ENCODE data around the gene CCM2. TPM values are rescaled to one million over a fixed set of nuclear protein-coding genes. Genes with fewer than 3 reads are reported as not detected.
A peak's percentile ranks its signal among the peaks of the same experiment; 100 is the strongest.

Gene CCM2
- total RNA-seq, 3 donors from 2014 or later = 32.3 to 45.3 (median 35.4) TPM

DNA sequence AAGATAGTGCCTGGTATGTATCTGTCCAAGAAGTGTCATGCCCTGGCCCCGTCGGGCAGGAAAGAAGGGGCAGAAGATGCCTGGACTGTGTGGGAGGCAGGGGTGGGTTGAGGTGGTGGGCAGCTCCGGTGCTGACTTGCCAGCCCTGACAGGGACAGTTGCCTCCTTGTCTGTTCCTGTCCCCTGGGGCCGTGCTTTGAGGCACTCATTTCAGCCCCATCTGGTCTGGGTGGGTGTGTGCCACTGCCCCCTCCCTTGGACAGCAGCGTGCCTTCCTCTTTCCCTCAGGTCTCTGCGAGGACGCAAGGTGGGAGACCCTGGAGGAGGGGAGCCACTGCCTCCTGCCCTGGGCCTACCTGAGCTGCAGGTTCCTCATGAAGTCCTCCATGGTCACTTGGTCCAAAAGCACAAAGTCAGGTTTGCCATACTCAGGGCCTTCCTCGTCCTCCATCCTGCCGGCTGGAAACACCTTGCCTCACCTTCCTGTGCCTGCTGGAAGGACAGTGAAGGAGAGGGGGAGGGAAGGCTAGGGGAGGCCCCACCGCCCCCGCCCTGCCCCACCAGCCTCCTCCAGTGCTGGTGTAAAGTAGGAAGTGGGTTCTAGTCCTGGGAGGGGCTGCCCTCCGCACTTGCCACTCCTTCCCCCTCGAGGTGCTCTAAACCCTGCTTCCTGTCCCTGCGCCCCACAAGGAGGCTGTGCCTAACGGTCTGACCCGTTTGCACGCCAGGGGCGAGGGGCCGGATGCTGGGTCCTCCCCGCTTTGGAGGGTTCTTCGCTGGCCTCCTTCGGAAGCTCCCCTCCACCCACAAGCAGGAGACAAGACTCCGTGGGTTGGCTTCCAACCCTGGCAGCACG lies 21.3 kb upstream of the CCM2 start, which contains the start of gene MYO1G:
Gene MYO1G, minus strand, starts transcription at position 505 of the 856 bp plus-strand sequence. Its CDS starts 54 bp downstream, at position 451.
- no peaks in the 10 kb centered on the region for H3K4me1 ChIP-seq
- H3K27me3 ChIP-seq = no peaks in the 10 kb centered on the region
- H3K27ac ChIP-seq = peak within 1 kb of the TSS in 1 of 2 donors; percentile 71
- TF ChIP-seq POLR2A (IDR thresholded peaks at IDR 0.05) (no peak), POLR2AphosphoS5 (IDR thresholded peaks at IDR 0.05) (no peak)
- TF ChIP-seq, protein P1, sequence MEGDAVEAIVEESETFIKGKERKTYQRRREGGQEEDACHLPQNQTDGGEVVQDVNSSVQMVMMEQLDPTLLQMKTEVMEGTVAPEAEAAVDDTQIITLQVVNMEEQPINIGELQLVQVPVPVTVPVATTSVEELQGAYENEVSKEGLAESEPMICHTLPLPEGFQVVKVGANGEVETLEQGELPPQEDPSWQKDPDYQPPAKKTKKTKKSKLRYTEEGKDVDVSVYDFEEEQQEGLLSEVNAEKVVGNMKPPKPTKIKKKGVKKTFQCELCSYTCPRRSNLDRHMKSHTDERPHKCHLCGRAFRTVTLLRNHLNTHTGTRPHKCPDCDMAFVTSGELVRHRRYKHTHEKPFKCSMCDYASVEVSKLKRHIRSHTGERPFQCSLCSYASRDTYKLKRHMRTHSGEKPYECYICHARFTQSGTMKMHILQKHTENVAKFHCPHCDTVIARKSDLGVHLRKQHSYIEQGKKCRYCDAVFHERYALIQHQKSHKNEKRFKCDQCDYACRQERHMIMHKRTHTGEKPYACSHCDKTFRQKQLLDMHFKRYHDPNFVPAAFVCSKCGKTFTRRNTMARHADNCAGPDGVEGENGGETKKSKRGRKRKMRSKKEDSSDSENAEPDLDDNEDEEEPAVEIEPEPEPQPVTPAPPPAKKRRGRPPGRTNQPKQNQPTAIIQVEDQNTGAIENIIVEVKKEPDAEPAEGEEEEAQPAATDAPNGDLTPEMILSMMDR (IDR thresholded peaks at IDR 0.05) = no peak
- DNase-seq (ENCODE audit: low spot score in 2 of 2) = no peak
- peak within 1 kb of the TSS in 2 of 3 donors; percentile 3 to 15 for H3K4me3 ChIP-seq
- no peaks in the 10 kb centered on the region for H3K9me3 ChIP-seq
- H3K36me3 ChIP-seq = peaks cover 13% of the 10 kb centered on the region
- intact Hi-C loops (cut with DNase I; ENCODE audit: low total_unique reads) = no loop called here

DNA sequence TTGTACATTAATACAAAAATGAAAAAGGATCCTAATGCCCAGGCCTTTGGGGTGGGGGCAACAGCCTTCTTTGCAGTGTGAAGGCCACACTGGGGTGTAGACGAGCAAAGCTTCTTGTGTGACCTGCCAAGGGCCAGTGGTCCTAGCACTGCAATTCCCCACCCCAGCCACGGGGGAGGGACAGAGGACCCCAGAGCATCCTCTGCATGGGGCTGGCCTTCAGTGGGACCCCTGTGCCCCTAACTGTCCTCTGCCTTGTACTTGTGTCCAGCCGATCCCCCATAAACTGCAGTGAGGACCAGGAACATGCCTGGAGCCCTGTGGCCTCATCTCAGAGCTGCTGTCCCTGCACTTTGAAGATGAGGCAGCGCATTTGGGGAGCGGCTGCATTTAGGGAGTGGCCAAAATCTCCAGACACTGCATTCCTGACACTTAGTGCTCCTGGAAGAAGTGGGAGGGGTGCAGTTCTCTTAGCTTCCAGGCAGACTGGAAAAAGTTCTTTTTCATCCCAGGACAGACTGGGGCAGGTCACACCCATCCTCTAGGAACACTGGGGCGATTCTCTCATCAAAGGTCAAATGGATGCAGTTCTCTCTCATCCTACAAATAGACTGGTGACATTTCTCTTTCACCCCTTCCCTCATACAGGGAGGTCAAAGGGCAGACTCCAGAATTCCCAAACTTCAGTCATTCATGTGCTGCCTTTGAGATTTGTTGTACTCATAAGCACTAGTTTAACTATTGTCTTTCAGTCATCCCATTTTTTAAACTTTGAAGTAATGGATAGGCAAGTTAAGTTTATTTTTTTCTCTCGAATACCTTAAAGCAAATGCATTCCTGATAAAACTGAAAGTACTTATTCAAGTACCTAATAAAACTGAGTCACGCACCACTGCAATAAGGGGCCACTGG lies 20.3 kb upstream of the CCM2 start:
- H3K27me3 ChIP-seq = no peaks in the 10 kb centered on the region
- TF ChIP-seq, protein P1 (IDR thresholded peaks at IDR 0.05) = no peak
- no peak for TF ChIP-seq POLR2A (IDR thresholded peaks at IDR 0.05)
- TF ChIP-seq POLR2AphosphoS5 (IDR thresholded peaks at IDR 0.05) = no peak
- DNase-seq (ENCODE audit: low spot score in 2 of 2) = no peak
- no peaks in the 10 kb centered on the region for H3K9me3 ChIP-seq
- peak overlapping the region in 1 of 2 donors; percentile 71 for H3K27ac ChIP-seq
- H3K4me3 ChIP-seq = no peak overlapping the region
- intact Hi-C loops (cut with DNase I; ENCODE audit: low total_unique reads) = loop anchor here (10.0 kb wide), 1 partner anchor 385 kb away; no protein-coding TSS in a partner anchor
- H3K36me3 ChIP-seq = peaks cover 18% of the 10 kb centered on the region
- H3K4me1 ChIP-seq = no peaks in the 10 kb centered on the region

DNA sequence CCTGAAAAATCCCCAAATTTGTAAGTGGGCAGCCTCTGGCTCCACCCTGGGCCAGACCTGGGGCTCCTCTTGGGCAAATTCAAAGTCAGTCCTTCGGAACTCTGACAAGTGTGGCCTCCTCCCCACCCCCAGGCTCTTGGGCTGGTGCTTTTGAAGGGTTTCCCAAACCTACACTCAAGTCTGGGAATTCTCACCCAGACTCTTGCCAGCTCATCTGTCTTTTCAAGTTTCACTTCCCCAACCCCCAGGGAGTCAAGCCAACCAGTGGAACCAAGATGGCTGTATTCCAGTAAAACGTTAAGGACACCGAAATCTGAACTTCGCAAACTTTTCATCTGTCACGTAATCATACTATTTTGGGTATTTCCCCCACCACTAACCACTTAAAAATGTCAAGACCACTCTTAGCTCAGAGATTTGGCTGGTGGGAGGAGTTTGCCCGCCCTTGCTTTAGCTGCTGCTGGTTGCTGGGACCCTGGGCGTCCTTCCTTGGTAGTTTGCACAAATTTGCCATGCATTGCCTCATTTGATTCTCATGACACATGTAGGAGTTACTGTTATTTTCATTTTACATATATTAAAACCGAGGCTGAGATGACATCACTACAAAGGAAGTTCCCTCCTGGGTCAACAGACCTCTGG lies 19.5 kb upstream of the CCM2 start:
- no peaks in the 10 kb centered on the region for H3K27me3 ChIP-seq
- H3K36me3 ChIP-seq = peaks cover 18% of the 10 kb centered on the region
- DNase-seq (ENCODE audit: low spot score in 2 of 2) = no peak
- intact Hi-C loops (cut with DNase I; ENCODE audit: low total_unique reads) = loop anchor here (10.0 kb wide), 1 partner anchor 386 kb away; no protein-coding TSS in a partner anchor
- H3K27ac ChIP-seq = peak overlapping the region in 1 of 2 donors; percentile 71
- H3K4me3 ChIP-seq = no peak overlapping the region
- H3K9me3 ChIP-seq = no peaks in the 10 kb centered on the region
- TF ChIP-seq POLR2AphosphoS5 (IDR thresholded peaks at IDR 0.05) (no peak), POLR2A (IDR thresholded peaks at IDR 0.05) (no peak)
- TF ChIP-seq, protein P1 (IDR thresholded peaks at IDR 0.05) = no peak
- no peaks in the 10 kb centered on the region for H3K4me1 ChIP-seq

DNA sequence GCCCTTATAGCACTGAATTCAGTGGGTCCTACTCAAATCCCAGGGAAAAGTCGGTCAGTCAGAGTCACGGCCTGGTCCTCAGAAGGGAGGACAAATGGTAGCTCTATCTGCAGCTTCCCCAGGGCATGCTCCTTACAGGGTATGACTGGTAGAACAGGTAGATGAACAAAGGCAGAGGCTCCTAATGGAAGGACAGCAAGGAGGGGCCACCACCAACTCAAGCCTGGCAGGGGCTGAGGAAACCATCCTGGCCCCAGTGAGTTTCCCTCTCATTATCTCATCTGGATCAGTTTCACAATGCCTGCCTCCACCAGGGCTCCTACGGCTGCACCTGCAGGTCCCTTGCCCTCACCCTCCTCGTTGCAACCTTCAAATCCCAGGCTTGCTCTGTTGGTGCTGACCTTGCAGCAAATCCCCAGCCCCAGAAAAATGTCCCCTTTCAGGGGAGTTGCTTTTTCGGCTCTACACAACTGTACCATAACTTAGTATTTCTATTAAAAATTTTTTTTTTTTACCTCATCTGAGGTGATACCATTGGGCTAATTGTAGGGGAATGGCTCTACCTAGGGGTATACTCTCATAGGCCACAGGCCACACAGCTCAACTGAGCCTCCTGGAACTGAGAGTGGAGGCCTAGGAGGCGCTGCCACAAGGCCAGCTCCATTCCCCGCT lies 18.8 kb upstream of the CCM2 start:
- Histone ChIP-seq H3K36me3 (peaks cover 18% of the 10 kb centered on the region), H3K9me3 (no peaks in the 10 kb centered on the region), H3K4me1 (no peaks in the 10 kb centered on the region), H3K4me3 (no peak overlapping the region), H3K27ac (peak overlapping the region in 1 of 2 donors; percentile 71), H3K27me3 (no peaks in the 10 kb centered on the region)
- no peak for DNase-seq (ENCODE audit: low spot score in 2 of 2)
- intact Hi-C loops (cut with DNase I; ENCODE audit: low total_unique reads) = loop anchor here (10.0 kb wide), 1 partner anchor 386 kb away; no protein-coding TSS in a partner anchor
- TF ChIP-seq, protein P1 (IDR thresholded peaks at IDR 0.05) = no peak
- TF ChIP-seq POLR2A (IDR thresholded peaks at IDR 0.05) (no peak), POLR2AphosphoS5 (IDR thresholded peaks at IDR 0.05) (no peak)
